ENCODE data around the gene ROBO1.
A peak's percentile ranks its signal among the peaks of the same experiment; 100 is the strongest.

Gene ROBO1

DNA sequence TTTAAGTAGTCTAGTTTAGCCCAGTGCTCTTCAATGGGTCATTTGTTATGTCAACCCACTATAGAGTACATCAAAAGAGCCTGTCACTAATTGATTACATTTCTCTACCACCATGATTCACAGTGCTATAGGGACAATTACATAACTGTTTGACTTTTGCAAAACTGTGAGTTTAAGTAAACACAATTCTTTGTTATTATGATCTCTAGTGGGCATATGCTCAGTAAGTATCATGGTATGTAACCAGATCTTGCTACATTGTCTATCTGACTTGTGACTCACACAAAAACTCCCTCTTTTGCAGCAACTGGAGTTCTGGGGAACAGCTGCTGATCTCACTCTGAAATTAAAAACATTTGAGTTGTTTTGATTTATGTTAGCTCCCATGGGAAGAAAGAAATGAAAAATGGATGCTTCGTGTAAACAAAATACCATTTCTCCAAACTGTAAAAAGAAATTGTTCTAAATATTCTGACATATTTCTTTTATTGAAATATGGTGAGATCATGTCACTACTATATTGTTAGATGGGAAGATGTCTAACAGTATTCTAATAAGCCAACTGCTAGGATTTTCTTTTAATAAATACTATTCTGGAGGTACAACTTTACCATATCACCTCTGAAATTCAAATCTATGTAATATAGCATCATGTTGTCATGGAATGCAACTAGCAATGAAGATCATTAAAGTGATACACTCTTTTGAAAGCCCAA, 470.4 kb downstream of the ROBO1 start:
- no peak for DNase-seq

DNA sequence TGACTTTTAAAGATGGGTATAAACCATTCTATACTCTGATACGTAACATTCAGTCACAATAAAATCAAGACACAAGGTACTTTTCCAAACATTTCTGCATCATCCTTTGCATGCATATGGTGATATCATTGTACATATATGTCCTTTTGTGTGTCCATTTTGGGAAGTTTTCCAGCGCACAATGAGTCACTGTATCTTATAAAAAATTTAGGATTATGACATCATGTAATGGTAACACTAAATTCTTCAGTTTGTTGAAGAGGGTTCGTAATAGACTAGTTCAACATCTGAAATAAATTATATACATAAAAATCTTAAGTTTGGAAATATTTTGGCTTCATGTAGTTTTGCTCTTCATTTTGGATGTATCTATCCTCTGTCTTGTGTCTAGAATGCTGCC, 480.9 kb downstream of the ROBO1 start:
- no peak for DNase-seq

DNA sequence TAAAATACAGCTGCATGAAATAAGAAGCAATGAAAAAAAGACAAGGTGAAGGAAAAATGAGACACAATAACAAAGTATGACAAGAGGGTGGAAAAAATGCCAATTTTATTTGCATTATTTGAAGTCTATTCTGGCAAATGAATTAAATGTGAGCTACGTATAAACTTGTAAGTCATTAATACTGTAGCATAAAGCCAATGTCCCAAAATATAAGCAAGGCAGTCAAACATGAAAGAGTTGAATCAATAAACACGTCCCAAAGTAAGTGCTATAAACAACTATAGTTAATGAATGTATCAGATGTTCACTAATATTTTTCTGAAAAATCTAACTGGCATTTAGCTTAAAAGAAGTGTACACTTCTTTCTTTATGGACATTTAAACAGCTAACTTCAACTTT, 481.9 kb downstream of the ROBO1 start:
- DNase-seq: no peak

DNA sequence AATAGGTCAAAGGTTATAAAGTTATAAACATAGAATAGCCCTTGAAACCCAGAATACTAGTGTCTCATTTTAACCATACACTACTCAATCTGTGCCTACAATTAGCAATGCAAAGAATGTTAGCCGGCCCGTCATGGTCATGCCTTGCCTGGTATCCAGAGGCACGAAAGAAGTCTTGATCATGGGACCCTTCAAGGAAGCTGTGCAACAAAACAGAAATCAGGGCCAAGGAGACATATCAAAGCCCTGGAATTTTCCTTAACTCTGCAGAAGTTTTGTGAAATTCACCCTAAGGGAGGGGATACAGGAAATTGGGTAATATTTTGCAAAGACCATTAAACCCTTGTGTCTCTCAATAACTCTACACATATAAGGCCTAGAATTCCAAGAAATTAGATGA, 482.4 kb downstream of the ROBO1 start:
- DNase-seq: peak; percentile 20

DNA sequence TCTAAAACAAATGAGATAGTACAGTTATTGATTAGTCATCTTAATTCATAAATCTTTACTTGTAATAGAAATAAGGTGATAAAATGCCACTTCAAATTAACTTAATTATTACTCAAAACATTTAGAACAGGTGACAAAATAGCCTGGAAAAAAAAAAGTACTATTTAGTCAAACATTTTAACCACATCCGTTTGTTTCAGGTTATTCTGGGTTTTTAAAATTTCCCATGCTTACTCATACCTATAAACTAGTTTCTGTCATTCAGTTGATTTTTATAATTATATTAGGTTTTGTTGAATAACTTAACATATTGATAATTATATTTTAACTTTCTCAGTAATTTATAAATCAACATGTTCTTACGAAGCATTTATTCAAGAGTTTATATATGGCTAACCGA, 483.0 kb downstream of the ROBO1 start:
- DNase-seq: no peak

DNA sequence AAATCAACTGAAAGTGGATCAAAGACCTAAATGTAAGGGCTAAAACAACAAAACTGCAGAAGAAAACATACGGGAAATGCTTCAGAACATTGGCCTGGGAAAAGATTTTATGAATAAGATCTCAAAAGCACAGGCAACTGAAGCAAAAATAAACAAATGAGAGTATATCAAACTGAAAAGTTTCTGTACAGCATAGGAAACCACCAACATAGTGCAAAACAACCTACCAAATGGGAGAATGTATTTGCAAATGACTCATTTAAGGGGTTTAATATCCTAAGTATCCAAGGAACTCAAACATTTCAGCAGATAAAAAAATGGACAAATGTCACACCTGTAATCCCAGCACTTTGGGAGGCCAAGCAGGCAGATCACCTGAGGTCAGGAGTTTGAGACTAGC, 489.1 kb downstream of the ROBO1 start:
- DNase-seq: no peak

DNA sequence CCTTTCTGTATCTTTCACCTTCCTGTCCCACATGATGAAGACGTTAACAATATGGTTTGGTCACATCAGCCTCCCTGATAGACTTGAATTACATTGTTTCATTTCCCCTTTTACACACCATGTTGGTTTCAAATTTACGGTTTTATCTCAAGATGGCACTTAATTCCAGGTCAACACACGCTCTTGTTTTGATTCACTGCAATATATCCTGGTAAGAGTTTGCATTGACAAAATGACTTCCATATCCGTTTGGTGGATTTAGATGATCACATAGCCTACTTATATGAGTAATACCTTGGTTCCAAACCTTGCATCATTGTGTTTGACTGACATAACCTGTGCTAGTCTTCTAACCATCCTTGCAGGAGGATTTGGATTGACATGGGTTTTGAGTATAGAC, 499.4 kb downstream of the ROBO1 start:
- DNase-seq: no peak

DNA sequence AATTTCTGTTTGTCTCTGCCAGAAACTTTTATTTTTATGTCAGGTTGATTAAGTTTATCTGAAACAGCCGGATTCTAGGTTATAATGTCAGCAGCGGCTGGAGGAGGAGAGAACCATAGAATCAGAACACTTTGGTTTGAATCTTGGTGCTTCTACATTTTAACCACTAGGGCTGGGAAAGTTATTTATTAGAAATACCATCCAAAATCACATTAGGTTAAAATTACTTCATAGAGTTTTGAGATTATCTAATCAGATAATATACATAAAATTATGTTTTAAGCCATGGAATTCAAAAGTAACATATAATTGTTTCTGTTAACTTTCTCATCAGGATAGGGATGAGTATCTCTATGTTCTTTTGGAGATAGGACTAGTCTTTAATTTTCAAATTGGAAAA, 502.9 kb downstream of the ROBO1 start:
- DNase-seq: no peak

DNA sequence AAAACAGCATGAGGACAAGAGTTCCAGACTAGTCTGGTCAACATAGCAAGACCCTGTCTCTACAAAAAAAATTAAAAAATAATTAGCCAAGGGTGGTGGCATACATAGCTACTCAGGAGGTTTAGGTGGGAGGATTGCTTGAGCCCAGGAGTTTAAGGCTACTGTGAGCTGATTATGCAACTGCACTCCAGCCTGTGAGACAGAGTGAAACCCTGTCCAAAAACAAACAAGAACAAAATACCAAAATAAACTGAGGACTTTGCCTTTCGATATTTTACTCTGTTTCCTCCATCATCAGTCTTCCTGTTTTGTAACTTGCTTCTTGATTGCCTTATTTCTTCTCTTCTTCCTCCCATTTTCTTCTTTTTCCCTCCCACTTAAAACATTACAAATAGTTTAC, 504.4 kb downstream of the ROBO1 start:
- no peak for DNase-seq

DNA sequence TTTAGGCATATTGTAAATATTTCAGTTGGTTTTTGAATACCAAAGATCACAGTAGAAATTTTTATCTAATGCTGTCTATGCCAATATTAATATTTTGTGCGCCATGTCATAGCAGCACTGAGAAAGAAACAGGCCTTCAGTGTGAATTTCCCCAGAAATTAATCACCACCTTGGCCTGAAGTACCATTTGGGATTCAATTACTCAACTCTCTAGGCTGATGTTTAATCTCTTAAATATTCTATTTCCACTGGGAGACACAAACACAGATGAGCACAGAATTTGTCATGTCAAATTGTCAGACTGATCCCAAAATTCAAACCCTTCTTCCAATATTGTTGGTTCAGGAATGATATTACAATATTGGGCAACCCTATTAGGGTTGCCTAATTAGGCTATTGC, 509.3 kb downstream of the ROBO1 start:
- no peak for DNase-seq

DNA sequence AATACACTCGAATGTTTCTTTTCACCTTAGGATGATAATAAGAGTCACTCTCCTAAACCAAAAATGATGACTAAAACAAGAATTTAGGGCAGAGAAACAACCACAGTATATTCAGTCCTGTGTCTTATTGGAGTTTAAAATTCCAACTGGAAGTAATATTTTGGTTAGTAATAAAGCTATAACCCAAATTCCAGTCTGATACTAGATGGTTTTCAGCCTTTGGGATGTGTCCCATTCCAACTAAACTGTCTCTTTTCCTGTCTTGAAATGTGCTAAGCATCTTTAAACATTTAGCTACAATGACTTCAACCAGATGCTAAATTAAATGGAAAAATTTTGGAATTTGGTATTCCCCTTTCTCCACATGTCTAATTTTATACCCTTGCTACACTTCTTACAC, 510.0 kb downstream of the ROBO1 start:
- no peak for DNase-seq

DNA sequence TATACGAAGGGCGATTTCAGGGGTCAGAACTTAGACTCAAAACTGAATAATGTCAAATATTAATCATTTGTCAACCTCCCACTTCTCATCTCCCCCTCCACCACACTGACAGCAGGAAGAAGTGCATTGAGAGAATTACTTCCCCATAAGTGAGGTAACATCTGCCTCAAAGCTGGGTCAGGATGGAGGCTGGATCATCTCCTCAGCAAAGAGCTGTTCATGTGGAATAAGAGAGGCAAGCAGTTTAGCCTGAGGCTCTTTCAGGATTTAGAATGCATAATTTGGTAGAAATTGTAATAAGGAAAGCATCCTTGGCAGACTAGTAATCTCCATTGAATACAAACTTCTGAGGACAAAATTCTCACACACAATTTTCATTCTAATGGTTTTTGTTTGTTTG, 512.1 kb downstream of the ROBO1 start:
- no peak for DNase-seq

DNA sequence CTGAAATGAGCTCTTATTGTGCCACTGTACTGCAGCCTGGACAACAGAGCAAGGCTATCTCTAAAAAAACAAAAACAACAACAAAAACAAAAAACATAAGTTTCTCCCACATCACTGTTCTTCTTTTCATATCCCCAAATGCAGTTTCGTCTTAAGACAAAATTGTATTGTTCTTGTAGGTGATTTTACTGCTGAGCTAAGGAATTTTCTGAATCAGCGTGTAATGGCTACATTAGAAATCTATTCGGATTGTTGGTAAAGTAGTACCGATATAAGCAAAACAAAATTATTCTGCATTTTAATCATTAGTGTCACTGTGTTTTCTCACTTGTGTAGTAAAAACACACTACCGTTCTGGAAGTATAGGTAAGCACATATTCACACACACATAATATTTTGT, 512.5 kb downstream of the ROBO1 start:
- no peak for DNase-seq

DNA sequence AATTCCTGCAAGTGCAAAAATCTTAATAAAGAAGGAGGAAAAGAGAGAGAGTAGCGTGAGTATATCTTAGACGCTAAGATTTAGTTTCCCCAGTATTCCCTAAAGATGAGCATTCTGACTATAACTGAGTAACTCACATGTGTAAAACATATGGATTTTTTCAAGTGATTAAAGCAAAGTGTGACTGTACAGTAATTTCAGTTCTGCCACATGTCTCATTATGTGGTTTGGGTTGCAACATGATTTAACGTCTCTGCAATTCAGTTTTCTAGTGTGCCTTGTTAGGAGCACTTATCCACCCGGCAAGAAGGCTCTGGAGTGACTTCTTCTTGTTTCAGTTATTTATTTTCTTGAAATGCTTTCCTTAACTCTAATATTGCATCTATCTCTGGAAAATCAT, 514.1 kb downstream of the ROBO1 start:
- DNase-seq: no peak

DNA sequence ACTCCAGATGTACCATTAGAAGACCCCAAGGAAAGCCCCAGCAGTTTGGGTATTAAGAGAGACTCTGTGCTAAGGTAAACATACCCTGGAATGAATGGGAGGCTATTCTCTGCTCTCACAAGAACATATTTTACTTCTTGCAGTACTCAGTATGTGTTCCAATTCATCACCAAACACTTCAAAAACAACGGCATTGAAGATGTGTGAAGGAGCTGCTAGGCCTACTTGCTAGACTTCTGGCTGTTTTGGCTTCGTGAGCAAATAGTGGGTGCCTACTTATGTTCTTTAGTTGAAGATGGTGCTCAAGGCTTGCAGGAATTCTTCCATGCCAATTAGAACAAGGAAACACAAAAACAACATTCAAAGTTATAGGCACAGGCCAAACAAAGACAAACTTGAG, 514.5 kb downstream of the ROBO1 start:
- DNase-seq: no peak

DNA sequence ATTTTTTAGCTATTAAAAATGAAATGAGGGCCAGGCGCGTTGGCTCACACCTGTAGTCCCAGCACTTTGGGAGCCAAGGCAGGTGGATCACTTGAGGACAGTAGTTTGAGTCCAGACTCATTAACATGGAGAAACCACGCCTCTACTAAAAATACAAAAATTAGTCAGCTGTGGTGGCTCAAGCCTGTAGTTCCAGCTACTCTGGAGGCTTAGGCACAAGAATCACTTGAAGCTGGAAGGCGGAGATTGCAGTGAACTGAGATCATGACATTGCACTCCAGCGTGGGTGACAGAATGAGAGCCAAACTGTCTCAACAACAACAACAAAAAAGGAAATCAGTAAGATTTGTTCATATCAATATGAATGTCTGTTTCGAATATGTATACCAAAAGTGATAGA, 517.1 kb downstream of the ROBO1 start:
- DNase-seq: no peak

DNA sequence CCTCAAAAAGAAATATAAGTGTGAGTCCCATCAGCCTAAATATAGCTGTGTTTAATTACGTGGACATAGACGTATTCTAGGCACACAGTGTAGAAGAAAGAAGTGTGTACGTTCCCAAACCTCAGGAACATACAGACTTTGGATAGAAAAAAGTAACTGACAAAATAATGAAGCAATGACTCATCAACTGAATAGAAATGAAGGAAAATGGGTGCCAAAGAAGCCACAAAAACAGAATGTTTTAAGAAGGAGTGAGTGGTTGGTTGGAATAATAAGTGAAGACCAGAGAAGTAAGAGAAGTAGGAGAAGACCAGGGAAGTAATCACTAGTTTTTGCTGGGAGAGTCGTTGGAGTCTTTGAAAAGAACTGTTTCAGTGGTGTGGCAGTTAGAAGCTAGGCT, 518.1 kb downstream of the ROBO1 start:
- no peak for DNase-seq

DNA sequence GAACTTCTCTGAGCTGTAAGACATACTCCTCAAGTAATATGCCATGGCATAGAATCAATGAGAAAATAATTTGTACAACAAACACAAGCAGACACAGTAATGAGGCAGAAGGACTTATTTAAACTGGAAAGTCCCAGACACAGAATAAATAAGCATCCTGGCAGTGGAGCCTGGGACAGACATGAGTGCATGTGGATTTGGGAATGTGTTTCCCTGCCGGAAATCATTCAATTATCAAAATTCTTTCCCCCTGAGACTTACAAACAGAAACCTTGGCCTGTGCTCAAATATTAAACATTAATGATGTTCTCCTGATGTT, 520.1 kb downstream of the ROBO1 start:
- peak; percentile 30 for DNase-seq

DNA sequence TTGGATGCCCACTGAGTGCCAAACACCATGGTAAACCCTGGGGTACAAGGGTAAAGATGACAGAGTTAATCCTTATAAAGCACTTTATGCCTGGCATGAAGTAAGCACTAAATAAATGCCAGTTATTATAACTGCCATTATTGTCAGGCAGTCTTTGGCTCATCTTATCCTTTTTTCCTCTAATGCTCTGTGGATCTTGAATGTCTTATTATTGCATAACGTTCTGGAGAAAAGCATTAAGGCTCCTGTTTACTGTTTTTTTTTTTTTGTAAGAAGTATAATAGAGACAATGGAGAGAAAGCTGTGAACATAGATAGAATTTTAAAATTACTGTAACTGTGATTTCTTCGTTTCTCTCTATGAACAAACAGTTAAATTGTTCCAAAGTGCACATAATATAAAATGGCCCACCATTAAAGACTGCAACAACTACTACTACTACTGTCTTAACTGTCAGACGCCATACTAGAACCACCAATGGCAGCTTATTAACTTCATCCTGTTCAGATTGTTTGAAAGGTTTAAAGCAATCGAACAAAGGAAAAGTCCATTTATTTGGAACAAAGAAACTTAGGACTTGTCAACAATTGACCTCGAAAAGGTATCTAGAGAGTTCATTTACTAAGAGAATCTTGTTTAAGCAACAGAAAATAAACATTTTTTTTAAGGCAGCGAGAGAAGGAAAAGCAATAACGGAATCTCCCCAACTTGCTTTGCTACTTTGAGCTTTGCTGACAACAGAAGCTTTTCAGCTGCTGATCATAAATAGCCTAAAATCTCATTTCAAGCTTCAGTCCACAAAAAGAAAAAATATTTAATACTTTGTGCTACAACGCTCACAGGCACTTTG, 520.7 kb downstream of the ROBO1 start:
- no peak for DNase-seq

DNA sequence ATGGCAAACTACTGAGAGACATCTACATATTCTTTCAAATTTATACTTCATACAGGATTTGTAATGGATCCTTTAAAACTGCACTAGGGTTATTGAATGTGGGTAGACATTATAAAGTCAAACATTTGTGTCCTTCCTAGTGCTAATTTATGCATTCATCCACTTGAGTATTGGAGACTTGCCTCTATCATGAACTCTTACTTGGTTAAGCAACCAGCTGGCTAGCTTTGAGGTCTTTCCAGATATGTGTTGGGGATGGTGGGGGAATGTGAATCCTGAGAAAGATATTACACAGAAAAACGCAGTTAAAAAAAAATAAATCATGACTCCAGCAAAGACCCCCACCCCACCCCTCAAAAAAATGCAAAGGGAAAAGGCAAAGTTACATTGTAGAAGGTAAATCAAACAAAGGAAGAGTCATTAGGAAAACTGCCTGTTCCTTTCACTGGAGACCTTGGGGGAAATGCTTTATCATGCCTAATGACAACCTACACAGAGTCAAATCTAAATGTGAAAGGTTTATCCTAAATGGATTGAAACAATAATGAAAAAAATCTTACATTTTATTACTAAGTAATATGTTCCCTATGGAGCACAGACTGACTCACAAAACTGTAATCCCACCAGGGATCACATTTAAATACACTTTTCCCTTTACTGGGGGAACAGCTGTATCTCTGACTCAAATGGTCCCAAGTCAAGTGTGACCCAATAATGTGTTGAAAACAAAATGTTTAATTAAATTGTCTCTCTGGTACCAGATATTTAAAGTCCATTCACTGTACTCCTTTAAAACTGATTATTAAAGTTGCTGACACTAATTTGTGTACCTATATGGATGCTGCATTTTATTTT, 522.3 kb downstream of the ROBO1 start:
- DNase-seq: no peak

DNA sequence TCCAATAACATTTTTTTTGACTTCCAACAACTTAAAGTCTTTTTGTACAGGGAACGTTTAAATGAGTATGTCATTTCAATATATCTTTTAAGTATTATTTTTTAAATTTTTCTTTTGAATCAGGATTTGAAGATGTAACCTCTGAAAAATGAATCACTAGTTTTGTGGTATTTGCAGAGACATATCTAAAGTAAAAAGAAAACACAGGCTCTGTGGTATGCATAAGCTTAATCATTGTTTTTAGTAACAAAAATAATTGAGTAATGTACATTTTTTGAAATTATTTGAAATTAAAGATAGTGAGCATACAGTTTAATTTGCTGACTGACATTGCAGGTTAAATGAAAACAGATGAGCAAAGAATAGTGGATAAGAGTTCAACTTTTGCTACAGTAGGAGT, 531.3 kb downstream of the ROBO1 start:
- no peak for DNase-seq

DNA sequence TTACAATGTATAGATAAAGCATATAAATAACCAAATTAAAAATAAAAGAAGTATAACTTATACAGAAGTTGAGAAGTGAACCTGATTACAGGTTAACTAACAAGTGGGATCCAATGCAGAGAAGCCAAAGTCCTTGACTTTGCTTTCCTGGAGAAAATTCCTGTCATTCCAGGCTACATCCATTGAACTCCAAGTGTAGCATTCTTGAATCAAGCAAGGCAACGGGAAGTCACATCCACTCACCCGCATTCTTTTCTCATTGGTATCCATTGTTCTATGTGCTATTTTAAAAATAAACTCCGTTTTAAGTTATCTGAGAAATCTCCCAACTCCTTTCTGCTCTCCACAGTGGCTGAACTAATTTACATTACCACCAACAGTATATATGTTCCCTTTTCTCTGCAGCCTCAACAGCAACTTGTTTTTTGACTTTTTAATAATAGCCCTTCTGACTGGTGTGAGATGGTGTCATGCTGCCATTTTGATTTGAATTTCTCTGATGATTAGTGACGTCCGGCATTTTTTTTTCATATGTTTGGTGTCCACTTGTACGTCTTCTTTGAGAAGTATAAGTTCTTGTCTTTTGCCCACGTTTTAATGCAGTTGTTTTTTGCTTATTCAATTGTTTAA, 534.3 kb downstream of the ROBO1 start:
- no peak for DNase-seq

DNA sequence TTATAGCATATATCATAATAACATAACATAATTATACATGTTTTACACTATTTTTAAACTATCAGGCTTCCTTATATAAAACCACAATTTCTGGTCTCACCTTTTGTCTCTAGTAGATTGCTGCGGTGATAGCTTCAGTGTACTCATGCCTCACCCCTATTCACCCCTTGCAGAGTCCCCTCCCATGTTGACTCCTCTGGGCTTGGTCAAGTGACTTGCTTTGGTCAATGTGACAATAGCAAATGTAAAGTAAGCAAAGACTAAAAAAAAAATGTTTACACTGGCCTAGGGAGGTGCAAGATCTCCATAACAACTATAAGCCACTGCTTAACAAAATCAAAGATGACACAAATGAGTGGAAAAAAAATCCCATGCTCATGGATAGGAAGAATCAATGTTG, 537.5 kb downstream of the ROBO1 start:
- no peak for DNase-seq

Measured in right hindlimb (tissue), 1 donor.